ENCODE measurements around the gene STAG1. TPM values are rescaled to one million over a fixed set of nuclear protein-coding genes. Genes with fewer than 3 reads are reported as not detected.

STAG1 gene
- polyA plus RNA-seq, 3 donors: 7.2 to 10.0 (median 7.5) TPM

DNA sequence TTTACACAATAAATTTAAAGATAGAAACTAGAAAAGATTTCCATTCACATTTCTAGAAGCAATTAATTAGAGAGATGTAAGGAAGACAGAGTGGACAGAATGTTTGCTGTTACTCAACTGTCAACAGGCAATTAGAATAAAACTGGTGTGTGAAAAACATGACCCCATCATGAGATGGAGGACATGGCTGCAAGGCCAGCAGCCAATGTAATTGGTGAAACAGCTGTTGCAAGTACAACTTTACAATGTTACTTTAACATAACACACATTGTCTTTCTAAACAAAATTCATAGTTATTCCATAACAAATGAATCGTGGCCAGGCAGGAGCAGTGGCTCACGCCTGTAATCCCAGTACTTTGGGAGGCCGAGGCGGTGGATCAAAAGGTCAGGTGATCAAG is 28.6 kb upstream of the STAG1 start:
- no peaks in the 10 kb centered on the region for H3K4me1 ChIP-seq (ENCODE audit: control insufficient read depth in 1 of 2, insufficient read depth in 2 of 2, low read length in 2 of 2)
- no peaks in the 10 kb centered on the region for H4K20me1 ChIP-seq (ENCODE audit: insufficient read depth, low read length)
- no peaks in the 10 kb centered on the region for H3K27me3 ChIP-seq (ENCODE audit: control insufficient read depth in 2 of 2, insufficient read depth in 2 of 2, low read length in 2 of 2)
- no peaks in the 10 kb centered on the region for H3K9me3 ChIP-seq (replicated peaks in 1 of 2; ENCODE audit: control insufficient read depth in 1 of 2, insufficient read depth in 1 of 2, low read length in 2 of 2)
- H3K36me3 ChIP-seq (replicated peaks in 1 of 2; ENCODE audit: control insufficient read depth in 1 of 2, insufficient read depth in 2 of 2, low read length in 2 of 2): no peaks in the 10 kb centered on the region
- no peak overlapping the region for H3K4me3 ChIP-seq (replicated peaks in 1 of 3; ENCODE audit: low read depth in 2 of 3, low read length in 3 of 3)
- no peaks in the 10 kb centered on the region for H3K4me1 Mint-ChIP-seq
- H3K9me3 Mint-ChIP-seq: no peaks in the 10 kb centered on the region
- H2AFZ ChIP-seq (ENCODE audit: insufficient read depth, low read depth, low read length, poor library complexity, severe bottlenecking): no peak overlapping the region
- H3K79me2 ChIP-seq (ENCODE audit: insufficient read depth, low read length): no peaks in the 10 kb centered on the region
- H3K27me3 Mint-ChIP-seq (ENCODE audit: low read depth in 3 of 3): peaks cover 0 to 2% (median 0%) of the 10 kb centered on the region in 3 donors
- DNase-seq: no peak
- WGBS (ENCODE audit: insufficient coverage): no CpG with 5 or more reads among the region's 4 CpGs
- no peak overlapping the region for H3K27ac Mint-ChIP-seq
- intact Hi-C loops (cut with micrococcal nuclease): no loop called here
- H3K36me3 Mint-ChIP-seq: no peaks in the 10 kb centered on the region
- H3K9ac ChIP-seq (ENCODE audit: insufficient read depth, low read length, poor library complexity, severe bottlenecking): no peak overlapping the region
- no peak overlapping the region for H3K4me3 Mint-ChIP-seq
- TF ChIP-seq CTCF (IDR thresholded peaks at IDR 0.05): no peak
- H3K4me2 ChIP-seq (replicated peaks; ENCODE audit: extremely low read depth, low read length, poor library complexity, severe bottlenecking): no peak overlapping the region
- no peak overlapping the region for H3K27ac ChIP-seq (ENCODE audit: low read depth in 1 of 2, low read length in 2 of 2)

GRCh38 chr3:136778865-136779264 is 26.7 kb upstream of the STAG1 start:
- Histone ChIP-seq H2AFZ (ENCODE audit: insufficient read depth, low read depth, low read length, poor library complexity, severe bottlenecking) (no peak overlapping the region), H4K20me1 (ENCODE audit: insufficient read depth, low read length) (no peaks in the 10 kb centered on the region), H3K27ac (ENCODE audit: low read depth in 1 of 2, low read length in 2 of 2) (no peak overlapping the region), H3K9me3 (replicated peaks in 1 of 2; ENCODE audit: control insufficient read depth in 1 of 2, insufficient read depth in 1 of 2, low read length in 2 of 2) (no peaks in the 10 kb centered on the region), H3K4me1 (ENCODE audit: control insufficient read depth in 1 of 2, insufficient read depth in 2 of 2, low read length in 2 of 2) (no peaks in the 10 kb centered on the region), H3K4me3 (replicated peaks in 1 of 3; ENCODE audit: low read depth in 2 of 3, low read length in 3 of 3) (no peak overlapping the region), H3K36me3 (replicated peaks in 1 of 2; ENCODE audit: control insufficient read depth in 1 of 2, insufficient read depth in 2 of 2, low read length in 2 of 2) (no peaks in the 10 kb centered on the region), H3K4me2 (replicated peaks; ENCODE audit: extremely low read depth, low read length, poor library complexity, severe bottlenecking) (no peak overlapping the region), H3K27me3 (ENCODE audit: control insufficient read depth in 2 of 2, insufficient read depth in 2 of 2, low read length in 2 of 2) (no peaks in the 10 kb centered on the region), H3K9ac (ENCODE audit: insufficient read depth, low read length, poor library complexity, severe bottlenecking) (no peak overlapping the region), H3K79me2 (ENCODE audit: insufficient read depth, low read length) (no peaks in the 10 kb centered on the region)
- Mint-ChIP-seq H3K9me3 (peaks cover 0 to 2% (median 0%) of the 10 kb centered on the region in 7 donors), H3K27ac (no peak overlapping the region), H3K4me1 (no peaks in the 10 kb centered on the region), H3K27me3 (ENCODE audit: low read depth in 3 of 3) (peaks cover 0 to 2% (median 0%) of the 10 kb centered on the region in 3 donors), H3K4me3 (no peak overlapping the region), H3K36me3 (no peaks in the 10 kb centered on the region)
- no peak for DNase-seq
- no peak for TF ChIP-seq CTCF (IDR thresholded peaks at IDR 0.05)
- 97% methylated on average over 4 of the region's 4 CpGs for whole genome bisulfite sequencing (ENCODE audit: insufficient coverage)
- intact Hi-C loops (cut with micrococcal nuclease): no loop called here

Data from CD14-positive monocyte (primary cell).